Activated naive CD4-positive, alpha-beta T cell treated with Interleukin-2 at 50 U/mL for 16 hours (primary cell): Measurements from ENCODE around the gene BBS10.
"Not testable (repeated sequence)": the region's sequence is repeated elsewhere in the genome, so short reads cannot be mapped to it uniquely, and the experiment has no call there.

Experiments used
- DNase-seq: peaks from one replicate; pipeline ENCODE4 v3.0.0-alpha.2; 2020

Gene BBS10

DNA sequence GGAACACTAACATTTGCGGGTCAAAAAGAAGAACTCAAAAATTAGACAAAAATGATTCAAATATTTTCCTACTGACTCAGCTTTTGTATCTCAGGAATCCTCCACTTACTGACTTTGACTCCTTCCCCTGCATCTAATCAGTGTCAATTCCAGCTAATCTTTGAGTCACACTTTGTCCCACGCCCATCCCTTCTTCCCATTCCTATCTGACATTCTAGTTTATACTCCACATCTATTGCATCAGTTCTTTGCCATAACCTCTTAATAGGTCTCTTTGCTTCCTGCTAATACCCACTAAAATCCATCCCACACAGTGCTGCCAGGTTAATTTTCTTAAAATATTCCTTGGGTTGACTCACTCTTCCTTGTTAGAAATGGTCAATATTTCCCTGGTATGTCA, 19.1 kb downstream of the BBS10 start:
- DNase-seq: no peak

DNA sequence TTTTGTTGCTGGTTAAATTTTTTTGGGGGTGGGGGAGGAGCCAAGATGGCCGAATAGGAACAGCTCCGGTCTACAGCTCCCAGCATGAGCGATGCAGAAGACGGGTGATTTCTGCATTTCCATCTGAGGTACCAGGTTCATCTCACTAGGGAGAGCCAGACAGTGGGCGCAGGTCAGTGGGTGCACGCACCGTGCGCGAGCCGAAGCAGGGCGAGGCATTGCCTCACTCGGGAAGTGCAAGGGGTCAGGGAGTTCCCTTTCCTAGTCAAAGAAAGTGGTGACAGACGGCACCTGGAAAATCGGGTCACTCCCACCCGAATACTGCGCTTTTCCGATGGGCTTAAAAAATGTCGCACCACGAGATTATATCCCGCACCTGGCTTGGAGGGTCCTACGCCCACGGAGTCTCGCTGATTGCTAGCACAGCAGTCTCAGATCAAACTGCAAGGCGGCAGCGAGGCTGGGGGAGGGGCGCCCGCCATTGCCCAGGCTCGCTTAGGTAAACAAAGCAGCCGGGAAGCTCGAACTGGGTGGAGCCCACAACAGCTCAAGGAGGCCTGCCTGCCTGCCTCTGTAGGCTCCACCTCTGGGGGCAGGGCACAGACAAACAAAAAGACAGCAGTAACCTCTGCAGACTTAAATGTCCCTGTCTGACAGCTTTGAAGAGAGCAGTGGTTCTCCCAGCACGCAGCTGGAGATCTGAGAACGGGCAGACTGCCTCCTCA, 28.5 kb downstream of the BBS10 start:
- not testable (repeated sequence) for DNase-seq

DNA sequence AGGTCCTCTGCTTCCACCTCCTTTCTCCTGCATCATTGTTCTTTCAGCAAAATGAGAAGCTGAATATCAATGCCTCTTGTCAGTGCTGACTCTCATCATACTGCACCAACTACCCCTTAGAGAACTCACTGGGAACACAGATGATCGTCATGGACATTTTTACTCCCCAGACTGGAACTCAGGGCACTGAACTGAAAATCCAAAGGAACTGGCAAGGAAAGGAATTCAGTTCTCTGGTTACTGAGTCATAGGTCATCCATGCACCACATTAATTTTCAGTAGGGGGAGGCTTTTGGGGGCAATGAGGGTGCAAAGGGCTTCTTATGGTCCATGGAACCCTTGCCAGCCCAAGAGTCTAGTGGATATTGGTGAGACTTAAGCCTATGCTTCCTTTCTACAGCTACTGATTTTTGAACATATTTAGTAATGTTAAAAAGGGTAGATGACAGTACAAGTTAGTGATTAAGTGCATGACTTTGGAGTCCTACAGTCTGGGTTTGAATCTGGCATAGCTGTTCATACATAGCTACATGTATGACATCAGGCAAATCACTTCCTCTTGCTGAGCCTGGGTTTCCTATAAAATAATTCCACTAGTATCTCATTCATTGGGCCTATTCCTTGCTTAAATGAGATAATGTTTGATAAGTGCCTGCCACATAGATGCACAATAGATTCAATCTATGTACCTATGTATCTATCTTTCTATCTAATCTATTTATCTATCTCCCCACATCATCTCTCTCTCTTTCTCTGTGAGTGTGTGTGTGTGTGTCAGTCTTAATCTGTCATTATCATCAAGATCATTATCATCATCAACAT, 29.2 kb downstream of the BBS10 start:
- no peak for DNase-seq

DNA sequence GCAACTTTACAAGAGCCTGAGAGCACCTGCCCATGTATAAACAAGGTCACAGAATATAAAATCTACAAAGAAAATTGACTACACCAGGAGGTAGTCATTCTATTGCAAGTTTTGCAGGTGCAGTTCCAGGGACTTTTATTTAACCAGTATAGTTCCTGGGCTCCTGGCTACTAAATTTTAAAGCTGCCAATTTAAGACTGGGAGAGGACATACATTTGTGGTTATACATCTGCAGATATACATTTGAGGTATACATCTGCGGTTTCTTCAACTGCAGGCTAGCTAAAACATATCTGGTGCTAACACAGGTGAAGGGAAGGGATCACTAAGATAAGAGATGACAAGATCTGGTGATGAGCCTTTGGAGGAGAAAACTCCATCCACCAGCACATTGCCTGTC, 30.2 kb downstream of the BBS10 start:
- no peak for DNase-seq

DNA sequence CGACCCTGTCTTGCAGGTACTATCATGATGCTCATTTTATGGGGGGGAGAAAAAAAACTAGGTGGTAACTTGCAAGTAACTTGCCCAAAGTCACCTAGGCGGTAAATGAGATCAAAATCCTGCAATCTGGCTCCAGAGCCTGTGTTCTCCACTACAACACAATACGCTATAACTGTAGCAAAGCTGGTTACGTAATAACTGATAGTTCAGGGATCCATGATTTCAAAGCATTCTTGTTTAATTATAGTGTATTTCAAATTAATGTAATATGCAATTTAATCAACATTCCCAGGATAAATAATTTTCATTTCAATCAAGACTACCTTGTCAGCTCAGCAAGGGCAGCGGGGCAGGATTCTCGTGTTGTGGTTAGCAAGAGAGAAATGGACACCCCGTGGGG, 31.7 kb downstream of the BBS10 start:
- no peak for DNase-seq

DNA sequence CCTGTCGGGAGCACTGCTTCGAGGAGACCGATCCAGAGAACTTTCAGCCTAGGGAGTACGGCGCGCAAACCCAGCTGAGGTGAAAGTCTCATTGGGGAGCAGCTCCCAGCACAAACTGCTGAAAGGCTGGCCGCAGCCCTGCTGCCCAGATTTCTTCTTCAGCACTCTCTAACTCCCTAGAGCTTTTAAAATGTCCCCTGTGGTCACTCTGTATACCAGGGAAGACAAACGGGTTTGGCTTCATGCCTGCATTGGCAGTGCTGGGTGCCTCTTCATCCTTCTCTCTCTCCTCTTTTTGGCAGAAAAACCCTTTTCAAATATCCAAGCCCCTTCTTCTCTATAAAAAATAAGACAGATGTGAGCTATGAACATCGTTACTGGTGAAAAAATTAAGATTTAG, 34.9 kb downstream of the BBS10 start:
- DNase-seq: no peak

DNA sequence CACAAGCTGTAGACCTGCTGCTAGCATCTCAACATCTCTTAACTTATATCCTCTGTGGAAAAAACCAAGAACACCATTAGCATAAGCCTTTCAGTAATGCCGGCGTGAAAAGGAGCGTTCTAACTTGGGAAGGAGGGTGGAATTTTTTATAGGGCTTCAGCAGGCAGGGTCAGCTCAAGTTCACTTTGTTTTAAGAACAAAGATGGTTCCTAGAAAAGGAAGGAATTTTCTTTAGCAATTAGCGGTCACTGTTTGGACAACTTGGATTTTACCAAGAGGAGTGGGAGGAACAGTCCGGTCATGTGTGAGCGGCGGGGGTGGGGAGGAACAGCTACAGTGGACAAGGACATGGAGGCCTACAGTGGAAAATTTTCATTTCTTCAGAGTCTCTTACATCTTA, 35.9 kb downstream of the BBS10 start:
- no peak for DNase-seq

DNA sequence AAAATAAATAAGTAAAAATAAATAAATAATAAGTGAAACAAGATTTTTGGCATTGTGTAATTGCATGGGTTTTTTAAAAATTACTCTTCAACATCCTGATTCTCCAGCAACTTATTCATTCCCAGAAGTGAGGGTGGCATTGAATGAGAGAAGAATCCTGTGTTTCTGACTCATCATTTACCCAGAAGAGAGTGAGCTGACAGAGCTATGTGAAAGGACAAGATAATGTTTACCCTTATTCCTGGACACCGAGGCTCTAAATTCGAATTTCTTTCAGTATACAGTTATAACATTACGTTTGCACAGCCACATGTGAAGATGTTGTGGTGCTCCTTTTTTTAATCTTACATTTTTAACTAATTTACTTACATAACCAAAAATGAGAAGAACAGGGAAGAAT, 36.4 kb downstream of the BBS10 start:
- DNase-seq: no peak

DNA sequence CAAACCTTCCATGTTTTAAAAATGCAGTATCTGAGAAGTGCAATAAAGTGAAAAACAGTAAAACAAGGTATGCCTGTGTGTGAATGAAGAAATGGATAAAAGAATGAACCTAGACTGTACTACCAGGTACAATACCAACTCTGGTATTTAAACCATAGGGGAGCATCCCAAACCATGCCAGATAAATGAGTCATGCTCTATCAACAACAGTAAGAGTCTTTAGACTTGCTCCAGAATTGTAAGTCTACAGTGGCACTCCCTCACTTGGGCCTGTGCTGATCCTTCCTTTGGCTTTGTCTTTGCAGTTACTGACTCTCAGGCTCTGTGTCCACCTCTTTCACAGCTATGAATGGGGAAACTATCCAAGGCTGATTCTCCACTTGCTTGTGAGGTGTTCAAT, 38.1 kb downstream of the BBS10 start:
- DNase-seq: no peak

DNA sequence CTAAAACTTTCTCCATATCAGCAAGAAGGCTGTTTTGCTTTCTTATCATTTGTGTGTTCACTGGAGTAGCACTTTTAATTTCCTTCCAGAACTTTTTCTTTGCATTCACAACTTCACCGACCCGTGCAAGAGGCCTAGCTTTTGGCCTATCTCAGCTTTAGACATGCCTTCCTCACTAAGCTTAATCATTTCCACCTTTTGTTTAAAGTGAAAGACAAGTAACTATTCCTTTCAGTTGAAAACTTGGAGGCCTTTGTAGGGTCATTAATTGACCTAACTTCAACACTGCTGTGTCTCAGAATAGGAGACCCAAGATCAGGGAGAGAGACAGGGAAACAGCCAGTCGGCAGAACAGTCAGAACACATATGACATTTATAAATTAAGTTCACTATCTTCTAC, 39.3 kb downstream of the BBS10 start:
- no peak for DNase-seq

DNA sequence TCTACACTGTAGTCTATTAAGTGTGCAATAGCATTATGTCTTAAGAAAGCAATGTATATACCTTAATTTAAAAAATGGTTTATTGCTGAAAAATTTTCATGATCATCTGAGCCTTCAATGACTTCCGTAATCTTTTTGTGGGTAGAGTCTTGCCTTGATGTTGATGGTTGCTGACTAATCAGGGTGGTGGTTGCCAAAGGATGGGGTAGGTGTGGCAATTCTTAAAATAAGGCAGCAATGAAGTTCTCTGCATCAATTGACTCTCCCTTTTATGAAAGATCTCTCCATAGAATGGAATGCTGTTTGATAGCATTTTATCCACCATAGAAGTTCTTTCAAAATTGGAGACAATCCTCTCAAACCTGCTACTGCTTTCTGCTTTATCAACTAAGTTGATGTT, 41.1 kb downstream of the BBS10 start:
- DNase-seq: no peak

DNA sequence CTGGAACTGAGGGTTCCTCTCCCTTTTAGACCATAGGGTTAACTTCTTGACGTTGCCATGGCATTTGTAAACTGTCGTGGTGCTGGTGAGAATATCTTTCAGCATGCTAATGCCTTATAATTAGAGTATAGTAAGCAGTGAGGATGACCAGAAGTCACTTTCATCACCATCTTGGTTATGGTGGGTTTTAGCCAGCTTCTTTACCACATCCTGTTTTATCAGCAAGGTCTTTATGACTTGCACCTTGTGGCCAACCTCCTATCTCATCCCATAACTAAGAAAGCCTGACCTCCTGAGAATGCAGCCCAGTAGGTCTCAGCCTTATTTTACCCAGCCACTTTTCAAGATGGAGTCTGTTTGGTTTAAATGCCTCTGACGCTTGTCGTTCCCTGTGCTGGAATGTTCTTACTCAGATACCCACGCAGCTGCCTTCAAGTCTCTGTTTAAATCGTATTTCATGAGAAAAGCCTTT, 44.2 kb downstream of the BBS10 start:
- no peak for DNase-seq

DNA sequence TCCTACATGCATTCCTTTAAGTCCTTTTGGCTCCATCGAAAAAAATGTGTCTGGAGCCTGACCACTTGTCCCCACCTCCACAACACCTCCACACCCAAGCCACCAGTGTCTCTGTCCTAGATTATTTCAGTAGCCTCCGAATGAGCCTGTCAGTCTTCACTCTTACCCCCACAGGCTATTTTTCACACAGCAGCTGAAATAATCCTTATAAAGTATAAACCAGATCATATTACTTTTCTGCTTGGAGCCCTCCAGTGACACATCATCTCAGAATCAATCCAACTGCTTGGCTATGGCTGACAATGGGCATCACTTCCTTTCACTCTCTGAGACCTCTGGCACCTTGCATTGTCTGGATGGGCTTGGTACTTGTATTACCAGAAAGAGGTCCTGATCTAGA, 44.9 kb downstream of the BBS10 start:
- no peak for DNase-seq

DNA sequence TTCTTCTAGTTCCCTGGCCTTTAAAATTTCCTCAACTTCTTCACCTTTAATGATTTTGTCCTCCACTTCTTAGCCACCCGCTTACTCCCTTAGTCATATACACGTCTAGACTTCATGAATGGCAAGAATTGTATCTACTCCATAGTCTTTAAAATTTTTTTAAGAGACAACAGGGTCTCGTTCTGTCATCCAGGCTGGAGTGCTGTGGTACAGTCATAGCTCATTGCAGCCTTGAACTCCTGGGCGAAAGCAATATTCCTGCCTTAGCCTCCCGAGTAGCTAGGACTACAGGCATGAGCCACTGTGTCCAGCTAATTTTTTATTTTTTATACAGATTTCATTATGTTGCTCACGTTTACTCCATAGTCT, 47.9 kb downstream of the BBS10 start:
- no peak for DNase-seq

DNA sequence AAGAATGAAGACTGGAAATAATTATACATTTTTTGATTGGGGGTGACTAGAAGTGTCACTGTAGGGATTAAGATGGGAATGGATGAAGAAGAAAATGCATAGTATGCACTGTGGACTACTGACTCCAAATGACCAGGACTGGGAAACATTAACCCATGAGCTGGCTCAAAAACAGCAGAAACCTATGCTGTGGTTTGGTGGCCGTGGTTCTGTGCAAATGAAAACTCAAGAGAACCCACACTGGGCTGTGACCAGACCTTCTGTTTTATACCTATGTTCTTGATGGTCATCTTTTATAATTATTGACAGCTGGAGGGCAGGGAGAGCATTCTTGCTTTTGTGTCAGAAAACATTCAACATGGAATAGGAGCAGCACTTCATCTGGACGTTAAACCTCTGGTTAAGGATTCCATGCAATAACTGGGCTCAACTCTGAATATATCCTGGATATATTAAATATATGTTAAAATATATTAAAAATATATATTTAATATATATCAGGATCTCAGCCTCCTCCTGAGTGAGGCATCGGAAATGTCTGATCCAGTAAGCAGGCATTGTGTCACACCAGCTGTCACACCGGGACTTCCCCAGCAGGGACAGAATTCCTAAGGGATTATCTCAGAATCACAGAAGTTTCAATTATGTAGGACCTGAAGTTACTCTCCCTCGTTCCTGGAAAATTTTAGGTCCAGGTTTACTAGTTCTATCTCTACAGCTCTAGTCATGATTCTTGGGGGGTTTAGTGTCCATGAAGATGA, 48.5 kb downstream of the BBS10 start:
- no peak for DNase-seq
